ENCODE data around the gene CLCN4. TPM values are rescaled to one million over a fixed set of nuclear protein-coding genes. Genes with fewer than 3 reads are reported as not detected.

Gene CLCN4
- total RNA-seq, 1 donor = 14.1 TPM

- H3K27ac ChIP-seq (ENCODE audit: low read depth, low read length) = no peak overlapping the region
- no peak for DNase-seq (ENCODE audit: insufficient read length, low spot score, missing footprints)
- no peak overlapping the region for H3K4me3 ChIP-seq (ENCODE audit: insufficient read depth, low read length)
- no peaks in the 10 kb centered on the region for H3K9me3 ChIP-seq (ENCODE audit: low read depth, low read length)
- TF ChIP-seq, protein P1, sequence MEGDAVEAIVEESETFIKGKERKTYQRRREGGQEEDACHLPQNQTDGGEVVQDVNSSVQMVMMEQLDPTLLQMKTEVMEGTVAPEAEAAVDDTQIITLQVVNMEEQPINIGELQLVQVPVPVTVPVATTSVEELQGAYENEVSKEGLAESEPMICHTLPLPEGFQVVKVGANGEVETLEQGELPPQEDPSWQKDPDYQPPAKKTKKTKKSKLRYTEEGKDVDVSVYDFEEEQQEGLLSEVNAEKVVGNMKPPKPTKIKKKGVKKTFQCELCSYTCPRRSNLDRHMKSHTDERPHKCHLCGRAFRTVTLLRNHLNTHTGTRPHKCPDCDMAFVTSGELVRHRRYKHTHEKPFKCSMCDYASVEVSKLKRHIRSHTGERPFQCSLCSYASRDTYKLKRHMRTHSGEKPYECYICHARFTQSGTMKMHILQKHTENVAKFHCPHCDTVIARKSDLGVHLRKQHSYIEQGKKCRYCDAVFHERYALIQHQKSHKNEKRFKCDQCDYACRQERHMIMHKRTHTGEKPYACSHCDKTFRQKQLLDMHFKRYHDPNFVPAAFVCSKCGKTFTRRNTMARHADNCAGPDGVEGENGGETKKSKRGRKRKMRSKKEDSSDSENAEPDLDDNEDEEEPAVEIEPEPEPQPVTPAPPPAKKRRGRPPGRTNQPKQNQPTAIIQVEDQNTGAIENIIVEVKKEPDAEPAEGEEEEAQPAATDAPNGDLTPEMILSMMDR (IDR thresholded peaks at IDR 0.05; ENCODE audit: extremely low read depth, low read depth, low read length) = no peak
- no peaks in the 10 kb centered on the region for H3K36me3 ChIP-seq (ENCODE audit: insufficient read depth, low read length)
- H3K27me3 ChIP-seq (ENCODE audit: insufficient read depth, low read length) = no peaks in the 10 kb centered on the region
- no peaks in the 10 kb centered on the region for H3K4me1 ChIP-seq (ENCODE audit: insufficient read depth, low read length)
- H3K79me2 ChIP-seq (ENCODE audit: insufficient read depth, low read length) = no peaks in the 10 kb centered on the region
- H2AFZ ChIP-seq (ENCODE audit: low read length) = no peak overlapping the region
- H3K4me2 ChIP-seq (ENCODE audit: insufficient read depth, low read length) = no peak overlapping the region
- no peaks in the 10 kb centered on the region for H4K20me1 ChIP-seq (ENCODE audit: insufficient read depth, low read length)
Measured at GRCh38 chrX:10195425-10195824, 38.6 kb downstream of the CLCN4 start.

GRCh38 chrX:10195947-10196346 is 39.2 kb downstream of the CLCN4 start:
- no peaks in the 10 kb centered on the region for H3K4me1 ChIP-seq (ENCODE audit: insufficient read depth, low read length)
- H3K9me3 ChIP-seq (ENCODE audit: low read depth, low read length) = no peaks in the 10 kb centered on the region
- no peaks in the 10 kb centered on the region for H3K79me2 ChIP-seq (ENCODE audit: insufficient read depth, low read length)

GRCh38 chrX:10197279-10198210 is 40.8 kb downstream of the CLCN4 start:
- H2AFZ ChIP-seq (ENCODE audit: low read length) = no peak overlapping the region
- TF ChIP-seq, protein P1 (IDR thresholded peaks at IDR 0.05; ENCODE audit: extremely low read depth, low read depth, low read length) = no peak

More at GRCh38 chrX:10195947-10196346, 39.2 kb downstream of the CLCN4 start:
- TF ChIP-seq, protein P1 (IDR thresholded peaks at IDR 0.05; ENCODE audit: extremely low read depth, low read depth, low read length) = no peak
- no peak for DNase-seq (ENCODE audit: insufficient read length, low spot score, missing footprints)
- Histone ChIP-seq H3K27ac (ENCODE audit: low read depth, low read length) (no peak overlapping the region), H3K36me3 (ENCODE audit: insufficient read depth, low read length) (no peaks in the 10 kb centered on the region), H3K4me3 (ENCODE audit: insufficient read depth, low read length) (no peak overlapping the region), H2AFZ (ENCODE audit: low read length) (no peak overlapping the region), H4K20me1 (ENCODE audit: insufficient read depth, low read length) (no peaks in the 10 kb centered on the region), H3K4me2 (ENCODE audit: insufficient read depth, low read length) (no peak overlapping the region), H3K27me3 (ENCODE audit: insufficient read depth, low read length) (no peaks in the 10 kb centered on the region)

GRCh38 chrX:10198254-10198653 is 41.5 kb downstream of the CLCN4 start:
- no peaks in the 10 kb centered on the region for H3K79me2 ChIP-seq (ENCODE audit: insufficient read depth, low read length)
- H3K4me2 ChIP-seq (ENCODE audit: insufficient read depth, low read length) = no peak overlapping the region
- H2AFZ ChIP-seq (ENCODE audit: low read length) = no peak overlapping the region
- H3K36me3 ChIP-seq (ENCODE audit: insufficient read depth, low read length) = no peaks in the 10 kb centered on the region
- no peaks in the 10 kb centered on the region for H3K9me3 ChIP-seq (ENCODE audit: low read depth, low read length)
- no peaks in the 10 kb centered on the region for H3K27me3 ChIP-seq (ENCODE audit: insufficient read depth, low read length)
- DNase-seq (ENCODE audit: insufficient read length, low spot score, missing footprints) = no peak
- H3K4me3 ChIP-seq (ENCODE audit: insufficient read depth, low read length) = no peak overlapping the region
- TF ChIP-seq, protein P1 (IDR thresholded peaks at IDR 0.05; ENCODE audit: extremely low read depth, low read depth, low read length) = no peak
- no peak overlapping the region for H3K27ac ChIP-seq (ENCODE audit: low read depth, low read length)
- no peaks in the 10 kb centered on the region for H4K20me1 ChIP-seq (ENCODE audit: insufficient read depth, low read length)
- H3K4me1 ChIP-seq (ENCODE audit: insufficient read depth, low read length) = no peaks in the 10 kb centered on the region

More at GRCh38 chrX:10197279-10198210, 40.8 kb downstream of the CLCN4 start:
- DNase-seq (ENCODE audit: insufficient read length, low spot score, missing footprints) = no peak
- H4K20me1 ChIP-seq (ENCODE audit: insufficient read depth, low read length) = no peaks in the 10 kb centered on the region
- no peaks in the 10 kb centered on the region for H3K27me3 ChIP-seq (ENCODE audit: insufficient read depth, low read length)
- H3K79me2 ChIP-seq (ENCODE audit: insufficient read depth, low read length) = no peaks in the 10 kb centered on the region
- H3K36me3 ChIP-seq (ENCODE audit: insufficient read depth, low read length) = no peaks in the 10 kb centered on the region
- H3K27ac ChIP-seq (ENCODE audit: low read depth, low read length) = no peak overlapping the region
- no peak overlapping the region for H3K4me2 ChIP-seq (ENCODE audit: insufficient read depth, low read length)
- no peaks in the 10 kb centered on the region for H3K4me1 ChIP-seq (ENCODE audit: insufficient read depth, low read length)
- no peaks in the 10 kb centered on the region for H3K9me3 ChIP-seq (ENCODE audit: low read depth, low read length)
- H3K4me3 ChIP-seq (ENCODE audit: insufficient read depth, low read length) = no peak overlapping the region
